Natural killer cell treated with Interleukin-12 subunit alpha and Interleukin-12 subunit beta and Interleukin-15 and Interleukin-18, amount 100 ng/mL, for 72 hours (primary cell): Measurements from ENCODE around the gene CIAO3. TPM values are rescaled to one million over a fixed set of nuclear protein-coding genes. Genes with fewer than 3 reads are reported as not detected.
"Not testable (repeated sequence)": the region's sequence is repeated elsewhere in the genome, so short reads cannot be mapped to it uniquely, and the experiment has no call there.

Source experiments
- ATAC-seq, 2 donors: fragments of 150-1000 bp; cut with Tn5 transposase in 1 of 2; sonication (Bioruptor Pico), chemical (Tn5 transposase) in 1 of 2; 2 replicates each; pipeline ENCODE4 v1.10.0; 2021
- DNase-seq: peaks from one replicate; pipeline ENCODE4 v3.0.0; 2022; ENCODE audit warnings: low spot score
- H3K27ac Mint-ChIP-seq, 2 donors: 1 replicate in 1 of 2; 2 replicates in 1 of 2; pipeline ENCODE4 v1.8.0; 2022; ENCODE audit warnings: mixed read lengths in 2 of 2, mild to moderate bottlenecking in 1 of 2, moderate library complexity in 1 of 2
- H3K27me3 Mint-ChIP-seq, 2 donors: 1 replicate in 1 of 2; 2 replicates in 1 of 2; pipeline ENCODE4 v1.8.0; 2022; ENCODE audit warnings: mixed read lengths in 2 of 2
- H3K36me3 Mint-ChIP-seq: one replicate; pipeline ENCODE4 v1.8.0; 2022; ENCODE audit warnings: mixed read lengths
- H3K4me1 Mint-ChIP-seq, 2 donors: 1 replicate in 1 of 2; 2 replicates in 1 of 2; pipeline ENCODE4 v1.8.0; 2022; ENCODE audit warnings: low read depth in 2 of 2, mixed read lengths in 2 of 2, mild to moderate bottlenecking in 1 of 2
- H3K4me3 Mint-ChIP-seq: one replicate; pipeline ENCODE4 v1.8.0; 2022; ENCODE audit warnings: mixed read lengths
- H3K9me3 Mint-ChIP-seq: 2 replicates; pipeline ENCODE4 v1.8.0; 2022; ENCODE audit warnings: mixed read lengths
- total RNA-seq, 2 donors: library from RNA; stranded (reverse); gene quantifications; one replicate each; pipeline ENCODE4 v1.2.3, GENCODE V29; 2022

Gene CIAO3
- total RNA-seq, 2 donors from 2014 or later = 26.9 to 54.0 TPM

GRCh38 chr16:760545-761343 is 19.9 kb upstream of the CIAO3 start, which contains the start of gene MSLN:
Gene MSLN (plus strand): TSS chr16:760734. CDS start chr16:762681, 1,947 bp downstream.
- Mint-ChIP-seq H3K27ac (no peak within 1 kb of the TSS), H3K27me3 (peaks cover 3 to 8% of the 10 kb centered on the region in 2 donors), H3K4me1 (peaks cover 5 to 6% of the 10 kb centered on the region in 2 donors), H3K36me3 (no peaks in the 10 kb centered on the region), H3K9me3 (no peaks in the 10 kb centered on the region), H3K4me3 (no peak within 1 kb of the TSS)
- ATAC-seq = no peak
- DNase-seq = no peak

DNA sequence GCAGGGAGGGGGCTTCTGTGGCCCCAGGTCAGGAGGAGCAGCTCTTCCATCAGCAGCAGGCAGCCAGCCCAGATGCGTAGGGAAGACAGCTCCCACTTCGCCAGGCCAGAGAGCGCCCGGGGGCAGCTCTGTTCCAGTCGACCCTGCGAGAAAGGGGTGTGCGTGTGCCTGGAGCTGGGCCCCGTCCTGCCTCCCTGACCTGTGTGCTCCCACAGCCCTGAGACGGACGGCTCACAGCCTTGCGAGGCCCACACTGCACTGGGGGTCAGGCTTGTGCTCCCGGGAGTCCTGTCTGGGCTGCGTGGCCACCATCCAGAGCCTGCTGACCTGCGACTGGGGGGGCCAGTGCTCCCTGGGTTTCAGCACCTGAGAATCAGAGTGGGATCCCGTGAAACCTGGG is 19.3 kb upstream of the CIAO3 start:
- H3K4me1 Mint-ChIP-seq = peaks cover 5 to 6% of the 10 kb centered on the region in 2 donors
- H3K4me3 Mint-ChIP-seq = no peak overlapping the region
- no peak overlapping the region for H3K27ac Mint-ChIP-seq
- no peaks in the 10 kb centered on the region for H3K9me3 Mint-ChIP-seq
- DNase-seq (no peak), ATAC-seq (no peak)
- peaks cover 3 to 8% of the 10 kb centered on the region in 2 donors for H3K27me3 Mint-ChIP-seq
- H3K36me3 Mint-ChIP-seq = no peaks in the 10 kb centered on the region

- Mint-ChIP-seq H3K36me3 (no peaks in the 10 kb centered on the region), H3K27me3 (peaks cover 3 to 8% of the 10 kb centered on the region in 2 donors), H3K9me3 (no peaks in the 10 kb centered on the region), H3K4me1 (peaks cover 5 to 6% of the 10 kb centered on the region in 2 donors), H3K27ac (no peak overlapping the region), H3K4me3 (no peak overlapping the region)
- no peak for ATAC-seq
- DNase-seq = no peak
These were observed 18.5 kb upstream of the CIAO3 start for GRCh38 chr16:759110-759910.

- Mint-ChIP-seq H3K36me3 (no peaks in the 10 kb centered on the region), H3K27ac (no peak overlapping the region), H3K4me3 (no peak overlapping the region), H3K4me1 (peaks cover 5 to 6% of the 10 kb centered on the region in 2 donors), H3K9me3 (no peaks in the 10 kb centered on the region), H3K27me3 (peaks cover 3 to 8% of the 10 kb centered on the region in 2 donors)
- no peak for ATAC-seq
- DNase-seq = no peak
These were observed 15.6 kb upstream of the CIAO3 start for GRCh38 chr16:756428-756827.

GRCh38 chr16:754656-755055 is 13.9 kb upstream of the CIAO3 start:
- H3K4me1 Mint-ChIP-seq = peaks cover 5 to 6% of the 10 kb centered on the region in 2 donors
- no peak overlapping the region for H3K4me3 Mint-ChIP-seq
- ATAC-seq = no peak
- no peak for DNase-seq
- H3K27me3 Mint-ChIP-seq = peaks cover 3 to 8% of the 10 kb centered on the region in 2 donors
- no peaks in the 10 kb centered on the region for H3K36me3 Mint-ChIP-seq
- H3K9me3 Mint-ChIP-seq = no peaks in the 10 kb centered on the region
- no peak overlapping the region for H3K27ac Mint-ChIP-seq

GRCh38 chr16:754121-754607 is 13.4 kb upstream of the CIAO3 start:
- H3K4me1 Mint-ChIP-seq, ATAC-seq: not testable (repeated sequence)

GRCh38 chr16:752007-752312 is 11.2 kb upstream of the CIAO3 start:
- H3K27ac Mint-ChIP-seq = no peak overlapping the region
- no peaks in the 10 kb centered on the region for H3K4me1 Mint-ChIP-seq
- H3K27me3 Mint-ChIP-seq = peaks cover 0 to 3% of the 10 kb centered on the region in 2 donors
- DNase-seq (no peak), ATAC-seq (no peak)
- no peak overlapping the region for H3K4me3 Mint-ChIP-seq
- no peaks in the 10 kb centered on the region for H3K9me3 Mint-ChIP-seq
- no peaks in the 10 kb centered on the region for H3K36me3 Mint-ChIP-seq

More at GRCh38 chr16:754121-754607, 13.4 kb upstream of the CIAO3 start:
- H3K4me3 Mint-ChIP-seq, DNase-seq, H3K36me3 Mint-ChIP-seq, H3K9me3 Mint-ChIP-seq, H3K27me3 Mint-ChIP-seq, H3K27ac Mint-ChIP-seq: not testable (repeated sequence)

DNA sequence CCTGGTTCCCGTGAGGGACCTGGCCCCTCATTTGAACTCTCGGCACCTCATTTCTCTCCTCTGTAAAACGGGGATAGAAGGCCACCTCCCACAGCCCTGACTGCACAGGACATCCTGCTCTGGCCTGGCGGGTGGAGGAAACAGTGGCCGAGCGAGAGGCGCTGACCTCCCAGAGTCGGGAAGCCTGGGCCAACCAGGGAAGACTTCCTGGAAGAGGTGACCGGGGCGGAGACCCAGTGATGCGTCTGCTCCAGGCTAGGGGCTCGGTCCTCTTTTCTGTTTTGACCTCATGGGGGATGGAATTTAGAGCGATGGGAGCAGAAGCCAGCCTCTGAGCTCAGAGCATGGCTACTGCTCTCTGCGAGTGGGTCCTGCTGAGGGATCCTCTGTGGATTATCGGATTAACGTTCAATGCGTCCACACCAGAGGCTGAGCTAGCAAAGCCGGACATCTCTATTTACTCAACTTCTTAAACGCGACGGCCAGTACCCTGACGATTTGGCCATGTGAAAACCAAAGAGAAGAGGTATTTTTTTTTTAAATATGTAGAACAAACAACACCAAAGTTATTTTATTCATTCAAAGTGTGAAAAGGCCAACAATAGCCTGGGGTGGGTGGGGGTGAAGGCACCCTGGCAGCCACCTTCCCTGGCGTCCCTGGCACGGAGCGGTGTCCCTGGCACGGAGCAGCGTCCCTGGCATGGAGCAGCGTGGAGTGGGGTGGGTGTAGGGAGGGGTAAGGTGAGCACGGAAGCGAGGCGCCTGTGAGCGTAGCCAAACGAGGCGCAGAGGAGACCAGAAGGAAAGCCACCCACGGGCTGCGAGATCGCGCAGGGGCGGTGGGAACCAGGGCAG is 10.6 kb upstream of the CIAO3 start:
- H3K27me3 Mint-ChIP-seq = peaks cover 0 to under 1% of the 10 kb centered on the region in 2 donors
- H3K36me3 Mint-ChIP-seq = no peaks in the 10 kb centered on the region
- no peak overlapping the region for H3K4me3 Mint-ChIP-seq
- ATAC-seq (peak in 1 of 2 donors; percentile 33), DNase-seq (no peak)
- no peaks in the 10 kb centered on the region for H3K4me1 Mint-ChIP-seq
- no peak overlapping the region for H3K27ac Mint-ChIP-seq
- H3K9me3 Mint-ChIP-seq = no peaks in the 10 kb centered on the region

DNA sequence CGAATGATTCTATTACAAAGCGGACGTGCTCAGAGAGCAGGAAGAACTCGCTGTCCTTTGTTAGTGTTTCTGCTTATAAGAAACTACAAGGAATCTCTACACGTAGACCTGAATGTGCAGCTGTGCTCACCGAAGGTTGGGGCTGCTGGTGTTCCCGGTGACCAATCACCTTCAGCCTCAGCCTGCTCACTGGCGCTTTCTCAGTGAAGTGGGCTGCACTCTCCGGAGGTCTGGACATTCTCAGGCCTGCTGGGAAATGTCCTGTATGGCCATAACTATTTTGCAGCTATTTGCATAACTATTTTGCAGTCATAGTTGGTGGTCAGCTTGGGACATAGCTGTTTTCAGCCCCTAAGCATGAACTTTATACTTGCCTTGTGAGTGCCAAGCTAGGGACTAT is 9.7 kb upstream of the CIAO3 start:
- ATAC-seq = no peak
- DNase-seq = no peak
- no peaks in the 10 kb centered on the region for H3K4me1 Mint-ChIP-seq
- no peaks in the 10 kb centered on the region for H3K9me3 Mint-ChIP-seq
- no peak overlapping the region for H3K27ac Mint-ChIP-seq
- H3K4me3 Mint-ChIP-seq = no peak overlapping the region
- no peaks in the 10 kb centered on the region for H3K36me3 Mint-ChIP-seq
- H3K27me3 Mint-ChIP-seq = no peaks in the 10 kb centered on the region

GRCh38 chr16:749010-749409 is 8.2 kb upstream of the CIAO3 start:
- DNase-seq = no peak
- Mint-ChIP-seq H3K4me1 (no peaks in the 10 kb centered on the region), H3K27me3 (no peaks in the 10 kb centered on the region), H3K4me3 (no peak overlapping the region), H3K27ac (no peak overlapping the region), H3K36me3 (no peaks in the 10 kb centered on the region), H3K9me3 (no peaks in the 10 kb centered on the region)
- ATAC-seq = no peak

GRCh38 chr16:747978-748746 is 7.4 kb upstream of the CIAO3 start:
- no peak for DNase-seq
- H3K27me3 Mint-ChIP-seq = no peaks in the 10 kb centered on the region
- no peak for ATAC-seq
- no peak overlapping the region for H3K4me3 Mint-ChIP-seq
- H3K9me3 Mint-ChIP-seq = no peaks in the 10 kb centered on the region
- no peaks in the 10 kb centered on the region for H3K36me3 Mint-ChIP-seq
- no peaks in the 10 kb centered on the region for H3K4me1 Mint-ChIP-seq
- no peak overlapping the region for H3K27ac Mint-ChIP-seq

- H3K9me3 Mint-ChIP-seq = no peaks in the 10 kb centered on the region
- H3K36me3 Mint-ChIP-seq = no peaks in the 10 kb centered on the region
- no peak overlapping the region for H3K27ac Mint-ChIP-seq
- DNase-seq (no peak), ATAC-seq (no peak)
- H3K27me3 Mint-ChIP-seq = no peaks in the 10 kb centered on the region
- no peak overlapping the region for H3K4me3 Mint-ChIP-seq
- H3K4me1 Mint-ChIP-seq = no peaks in the 10 kb centered on the region
These were observed 5.8 kb upstream of the CIAO3 start for GRCh38 chr16:746637-747036.

- no peaks in the 10 kb centered on the region for H3K36me3 Mint-ChIP-seq
- ATAC-seq (no peak), DNase-seq (no peak)
- H3K4me1 Mint-ChIP-seq = no peaks in the 10 kb centered on the region
- no peak overlapping the region for H3K4me3 Mint-ChIP-seq
- no peak overlapping the region for H3K27ac Mint-ChIP-seq
- no peaks in the 10 kb centered on the region for H3K9me3 Mint-ChIP-seq
- H3K27me3 Mint-ChIP-seq = no peaks in the 10 kb centered on the region
These were observed 4.9 kb upstream of the CIAO3 start for GRCh38 chr16:745739-746138.
